K562 (cell line): ENCODE measurements around the gene VHLL. TPM values are rescaled to one million over a fixed set of nuclear protein-coding genes. Genes with fewer than 3 reads are reported as not detected.

Experiments used
- GABPB1 ChIP-seq: sonication (generic); formaldehyde crosslinking; IDR thresholded peaks from 2 replicates; pipeline ENCODE4 v1.8.0; 2022; ENCODE audit warnings: mild to moderate bottlenecking, missing genetic modification reagents
- HDAC2 ChIP-seq: fragments of 450-650 bp; IDR thresholded peaks from 2 replicates; pipeline ENCODE4 v1.6.1; 2016; ENCODE audit warnings: mild to moderate bottlenecking
- ID3 ChIP-seq, 2 experiments: fragments of 250-450 bp in 1 of 2; fragments of 450-650 bp in 1 of 2; sonication (Bioruptor Pico) in 1 of 2; IDR thresholded peaks; 2 replicates each; pipeline versions ENCODE4 v1.6.1 to v1.8.0; 2016 to 2021; ENCODE audit warnings: mild to moderate bottlenecking in 2 of 2, moderate library complexity in 2 of 2, missing compliant biosample characterization in 1 of 2, missing genetic modification characterization in 1 of 2
- MGA ChIP-seq: fragments of 450-650 bp; IDR thresholded peaks from 2 replicates; pipeline ENCODE4 v1.6.1; 2016; ENCODE audit warnings: mild to moderate bottlenecking, moderate library complexity
- NBN ChIP-seq: fragments of 450-650 bp; IDR thresholded peaks from 2 replicates; pipeline ENCODE4 v1.6.1; 2016; ENCODE audit warnings: low read depth, mild to moderate bottlenecking
- TAF7 ChIP-seq: fragments of 450-650 bp; IDR thresholded peaks from 2 replicates; pipeline ENCODE4 v1.6.1; 2016; ENCODE audit warnings: missing genetic modification characterization, missing compliant biosample characterization
- ZBTB9 ChIP-seq: fragments of 450-650 bp; formaldehyde crosslinking; IDR thresholded peaks from 2 replicates; pipeline ENCODE4 v1.4.0; 2020; ENCODE audit warnings: mild to moderate bottlenecking, moderate library complexity
- ZNF518B ChIP-seq: fragments of 250-450 bp; sonication (Bioruptor Pico); IDR thresholded peaks from 2 replicates; pipeline ENCODE4 v1.5.0; 2021; ENCODE audit warnings: mild to moderate bottlenecking, moderate library complexity
- polyA plus RNA-seq, 8 experiments: library from polyadenylated mRNA; depleted of rRNA in 4 of 8; stranded (reverse) in 5 of 8; unstranded in 3 of 8; fragments of >200 nt; fragmentation: Nextera tagmentation in 2 of 8; fragmentation: Illumina TruSeq in 1 of 8; extraction: Ambion mirVana in 2 of 8; extraction: Trizol in 1 of 8; gene quantifications; 2 replicates each; pipeline versions ENCODE4 v1.2.1 to v1.2.3, GENCODE V29; 2011 to 2014; ENCODE audit warnings: inconsistent platforms in 1 of 8, missing spikeins in 1 of 8
- total RNA-seq, 7 experiments: library from RNA; depleted of rRNA in 6 of 7; stranded (reverse); fragments of >200 nt in 6 of 7; fragmentation: Illumina TruSeq in 2 of 7; extraction: Trizol in 2 of 7; gene quantifications; 2 replicates each; pipeline versions ENCODE4 v1.2.1 to v1.2.3, GENCODE V29; 2011 to 2021; ENCODE audit warnings: low replicate concordance in 1 of 7

Gene VHLL
- total and polyA plus RNA-seq, 9 of the 15 experiments (the other 6 are each of a cell fraction or from before 2014, with no cell fraction given), result not detected

- TF ChIP-seq MGA (peak; percentile 48; the same call in 1 of the 2 replicates), HDAC2 (no peak; the same call in 1 of the 2 replicates), ID3 (CRISPR knock-in tag; IDR thresholded peaks at IDR 0.05) (no peak), ID3 (tag; IDR thresholded peaks at IDR 0.05) (0 out of 2 replicates have a peak, but pooled peaks have one; percentile 23), TAF7 (tag) (0 out of 2 replicates have a peak, but pooled peaks have one; percentile 19), ZBTB9 (CRISPR knock-in tag) (peak; percentile 19; the same call in 1 of the 2 replicates), GABPB1 (CRISPR knock-in tag) (peak; percentile 72; the same call in 1 of the 2 replicates), ZNF518B (CRISPR knock-in tag) (no peak), NBN (no peak; the same call in 1 of the 2 replicates)
Observed at GRCh38 chr1:156338180-156338976, 39.3 kb upstream of the VHLL start, which contains the start of the genes CCT3 and TSACC (continued).
